ENCODE results near the gene TAGLN3.
A peak's percentile ranks its signal among the peaks of the same experiment; 100 is the strongest.

Gene TAGLN3

DNA sequence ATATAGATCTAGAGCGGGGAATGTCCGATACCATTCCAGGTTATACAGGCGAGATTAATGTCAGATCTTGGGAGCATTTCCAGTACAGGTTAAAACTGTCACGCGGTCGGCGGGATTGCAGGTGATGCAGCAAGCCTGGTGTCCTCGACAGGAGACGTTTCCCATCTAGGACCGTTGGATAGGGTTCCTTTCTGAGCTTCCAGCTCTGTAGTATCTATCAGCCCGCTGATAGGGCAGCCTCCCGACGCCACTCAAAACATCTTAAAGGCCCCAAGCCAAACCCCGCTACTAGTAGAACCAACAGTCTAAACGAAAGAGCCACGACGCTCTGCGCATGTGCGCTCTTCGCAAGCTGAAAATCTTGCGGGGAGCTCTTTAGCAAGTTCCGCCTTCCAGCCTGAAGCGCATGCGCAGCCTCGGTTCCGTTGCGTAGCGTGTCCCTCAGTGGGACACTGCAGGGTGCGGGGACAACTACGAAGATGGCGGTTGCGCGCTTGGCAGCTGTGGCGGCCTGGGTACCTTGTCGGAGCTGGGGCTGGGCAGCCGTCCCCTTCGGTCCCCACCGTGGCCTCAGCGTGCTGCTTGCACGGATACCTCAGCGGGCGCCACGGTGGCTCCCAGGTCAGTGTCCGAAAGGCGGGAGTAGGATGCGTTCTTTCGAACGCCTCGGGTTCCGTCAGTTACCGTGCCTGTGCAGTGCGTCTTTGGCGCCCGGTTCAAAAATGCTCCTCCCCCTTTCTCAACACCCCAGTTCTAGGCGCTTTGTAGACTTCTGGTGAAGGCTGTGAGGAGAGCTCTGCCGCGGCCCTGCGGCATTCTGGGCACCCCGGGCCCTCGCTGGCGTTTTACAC is 19.9 kb upstream of the TAGLN3 start, which contains the start of gene ABHD10:
TSS of gene ABHD10 (plus strand) at position 444 of the 851 bp plus-strand sequence. CDS start at position 480, 36 bp downstream.
- peak; percentile 93 for DNase-seq (ENCODE audit: low spot score)

DNA sequence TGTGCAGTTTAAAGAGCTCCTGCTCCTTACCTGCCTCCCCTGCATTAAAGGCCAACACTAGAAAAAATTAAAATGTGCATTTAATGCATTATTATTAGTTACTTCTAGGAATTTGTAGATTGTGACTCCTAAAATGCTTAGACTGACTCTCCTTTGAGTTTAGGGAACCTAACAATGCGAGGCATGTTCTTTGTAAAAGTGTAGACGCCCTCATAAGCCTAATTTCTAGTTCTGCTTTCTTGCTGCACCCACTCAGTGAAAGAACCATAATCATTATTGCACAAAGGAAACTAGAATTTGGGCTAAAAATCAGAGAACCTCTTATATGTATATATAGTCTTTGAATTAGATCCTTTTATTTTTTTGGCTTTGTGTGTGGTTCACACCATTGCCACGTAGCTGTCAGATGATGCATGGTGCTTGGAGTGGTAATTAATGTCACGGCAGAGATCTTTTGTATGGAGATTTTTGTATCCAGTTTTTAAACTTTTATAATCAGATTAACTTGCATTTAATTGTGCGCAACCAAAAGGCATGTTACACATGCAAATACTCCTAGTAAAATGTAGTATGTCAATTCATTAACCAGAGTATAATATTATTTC is 19.2 kb upstream of the TAGLN3 start:
- DNase-seq (ENCODE audit: low spot score) = peak; percentile 19

DNA sequence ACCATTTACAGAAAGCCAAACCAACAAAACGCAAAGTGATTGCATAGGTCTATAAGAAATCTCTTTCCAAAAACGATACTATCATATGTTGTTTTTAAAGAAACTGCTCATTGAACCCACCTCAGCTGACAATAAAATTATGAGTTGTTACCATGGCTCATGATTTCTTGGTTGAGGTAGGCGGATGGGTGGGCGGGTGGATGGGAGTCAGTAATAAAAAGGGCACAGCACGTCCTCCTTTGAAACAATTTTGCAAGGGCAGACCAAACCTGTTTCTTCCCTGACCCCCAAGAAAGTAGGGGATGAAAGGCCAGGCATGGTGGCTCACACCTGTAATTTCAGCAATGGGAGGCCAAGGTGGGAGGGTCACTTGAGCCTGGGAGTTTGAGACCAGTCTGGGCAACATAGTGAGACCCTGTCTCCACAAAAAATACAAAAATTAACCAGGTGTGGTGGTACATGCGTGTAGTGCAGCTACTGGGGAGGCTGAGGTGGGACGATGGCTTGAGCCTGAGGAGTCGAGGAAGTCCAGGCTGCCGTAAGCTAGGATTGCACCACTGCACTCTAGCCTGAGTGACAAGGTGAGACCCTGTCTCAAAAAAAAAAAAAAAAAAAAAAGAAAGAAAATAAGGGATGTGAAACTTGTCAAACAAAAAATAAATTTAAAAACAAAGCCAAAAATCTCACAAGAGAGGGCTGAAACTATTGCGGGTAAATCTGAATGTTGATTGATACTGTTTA is 17.8 kb upstream of the TAGLN3 start:
- no peak for DNase-seq (ENCODE audit: low spot score)

DNA sequence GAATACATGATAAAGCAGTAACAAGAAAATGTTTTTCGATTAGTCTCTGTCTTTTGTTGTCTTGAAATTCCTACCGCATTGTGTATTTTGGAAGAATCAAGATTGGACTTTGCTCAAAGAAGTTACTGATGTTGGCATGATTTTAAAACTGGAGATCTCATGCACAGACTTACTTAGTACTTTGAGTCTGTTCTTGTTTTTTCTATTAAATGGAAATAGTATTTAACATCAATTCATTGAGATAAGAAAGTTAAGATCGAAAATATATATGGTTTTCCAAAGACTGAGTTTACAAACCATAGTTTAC is 17.3 kb upstream of the TAGLN3 start:
- no peak for DNase-seq (ENCODE audit: low spot score)

GRCh38 chr3:111984636-111985298 is 14.0 kb upstream of the TAGLN3 start:
- no peak for DNase-seq (ENCODE audit: low spot score)

GRCh38 chr3:111986800-111987199 is 11.9 kb upstream of the TAGLN3 start:
- no peak for DNase-seq (ENCODE audit: low spot score)

DNA sequence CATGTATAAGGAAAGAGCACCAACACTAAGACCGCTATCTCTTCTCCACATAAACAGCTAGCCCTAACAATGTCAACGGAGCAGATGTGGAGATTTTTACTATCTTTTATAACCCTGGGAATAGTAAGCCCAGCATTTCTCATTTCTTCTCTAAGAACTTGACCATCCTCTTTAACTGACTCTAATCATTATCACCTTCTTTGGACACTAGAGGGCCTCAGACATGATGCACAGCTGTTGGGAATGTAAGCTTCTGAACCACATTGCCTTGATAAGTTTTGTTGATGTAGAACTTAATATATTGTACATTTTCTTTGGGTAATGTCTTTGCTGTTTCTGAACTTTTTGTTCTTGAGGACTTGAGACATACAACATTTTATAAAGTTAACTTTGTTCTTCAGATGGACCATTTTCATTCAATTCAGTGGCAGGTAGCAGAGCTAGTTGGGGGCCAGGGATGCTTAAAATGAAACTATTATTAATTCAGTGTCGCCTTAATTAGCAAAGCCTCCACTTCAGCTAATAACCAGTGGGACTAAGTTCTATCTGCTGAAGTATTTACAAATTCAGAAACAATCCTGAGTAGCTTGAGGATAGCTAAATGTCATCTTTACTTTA is 9.6 kb upstream of the TAGLN3 start:
- DNase-seq (ENCODE audit: low spot score) = peak; percentile 43

DNA sequence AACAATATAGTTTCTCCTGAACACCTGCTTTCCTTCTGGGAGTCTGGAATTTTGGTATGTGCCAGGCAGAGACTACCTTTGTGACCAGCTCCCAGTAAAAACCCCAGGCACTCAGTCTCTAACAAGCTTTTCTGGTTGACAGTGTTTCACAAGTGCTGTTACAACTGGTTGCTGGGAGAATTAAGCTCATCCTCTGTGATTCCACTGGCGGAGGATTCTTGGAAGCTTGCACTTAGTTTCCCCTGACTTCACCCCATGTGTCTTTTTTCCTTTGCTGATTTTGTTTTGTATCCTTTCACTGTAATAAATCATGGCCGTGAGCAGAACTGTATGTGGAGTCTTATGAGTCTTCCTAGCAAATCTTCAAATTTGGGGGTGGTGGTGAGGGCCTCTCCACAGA is 5.7 kb upstream of the TAGLN3 start:
- no peak for DNase-seq (ENCODE audit: low spot score)

DNA sequence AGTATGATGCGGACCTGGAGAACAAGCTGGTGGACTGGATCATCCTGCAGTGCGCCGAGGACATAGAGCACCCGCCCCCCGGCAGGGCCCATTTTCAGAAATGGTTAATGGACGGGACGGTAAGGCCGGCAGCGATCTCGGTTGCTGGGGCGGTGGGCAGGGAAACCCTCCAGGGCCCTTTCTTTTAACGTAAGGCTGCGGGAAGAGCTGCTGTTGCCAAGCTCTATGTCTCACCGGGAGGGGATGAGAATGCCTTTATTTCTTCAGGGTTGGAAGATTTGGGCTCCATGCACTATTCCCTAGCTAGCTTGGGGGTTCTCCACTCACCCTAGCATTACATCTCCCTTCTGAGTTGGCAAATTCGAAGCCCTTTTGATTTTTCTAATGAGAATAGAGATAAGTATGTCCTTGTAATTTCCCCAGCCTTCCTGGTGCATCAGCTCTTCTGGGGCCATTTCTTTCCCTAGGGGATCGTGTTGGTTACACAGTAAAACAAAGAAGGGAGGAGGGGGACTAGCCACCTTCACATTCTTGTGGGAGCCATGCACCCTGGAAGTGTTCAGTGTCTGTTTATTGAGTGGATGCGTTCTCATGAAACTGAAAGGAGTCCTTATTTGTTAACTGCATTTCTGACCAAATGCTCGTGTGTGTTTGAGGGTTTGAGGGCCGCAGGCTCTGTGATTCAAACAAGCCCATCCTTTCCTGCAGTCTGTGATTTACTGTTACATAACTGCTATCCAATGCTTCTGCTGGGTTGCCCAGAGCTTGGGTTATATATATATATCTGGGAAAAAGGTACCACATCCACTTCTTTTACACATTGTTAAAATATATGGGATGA is 982 bp downstream of the TAGLN3 start:
- DNase-seq (ENCODE audit: low spot score) = no peak

DNA sequence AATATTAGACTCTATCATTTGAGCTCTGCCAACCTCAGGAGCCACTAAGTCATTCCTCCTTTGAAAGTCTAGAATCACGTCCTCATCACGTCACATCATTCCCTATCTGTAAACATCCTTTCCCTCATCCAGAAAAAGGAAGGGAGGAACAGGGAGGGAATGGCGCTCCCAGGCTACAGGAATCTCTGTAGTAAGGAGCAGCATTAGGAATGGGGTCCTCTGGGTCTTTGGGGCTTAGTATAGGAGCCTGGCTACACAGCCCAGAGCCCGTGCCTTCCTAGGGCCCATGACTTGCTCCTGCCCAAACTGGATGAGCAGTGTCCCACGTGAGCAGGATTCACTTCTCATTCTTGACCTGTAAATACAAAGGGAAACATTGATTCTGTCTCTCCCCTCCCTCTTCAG is 1.6 kb downstream of the TAGLN3 start:
- DNase-seq (ENCODE audit: low spot score) = no peak

DNA sequence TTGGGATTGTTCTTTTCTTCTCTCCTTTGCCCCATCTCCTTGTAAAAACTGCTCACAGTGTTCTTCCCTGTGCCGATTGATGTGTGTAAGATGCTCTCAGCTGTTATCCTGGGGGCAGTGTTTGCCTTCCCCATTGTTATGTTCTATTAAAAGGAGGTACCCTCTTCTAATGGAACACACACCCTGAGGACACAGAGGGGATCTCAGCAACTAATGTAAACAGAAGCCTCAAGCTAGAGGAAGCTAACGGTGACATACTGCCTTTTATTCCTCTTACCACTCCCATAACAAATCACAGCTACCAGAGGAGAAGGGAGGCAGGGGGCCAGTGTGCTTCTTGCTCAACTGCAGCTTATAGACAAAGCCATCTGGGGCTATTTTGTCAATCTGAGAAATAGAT is 2.2 kb downstream of the TAGLN3 start:
- no peak for DNase-seq (ENCODE audit: low spot score)

- no peak for DNase-seq (ENCODE audit: low spot score)
Measured at GRCh38 chr3:112001526-112001925, 2.8 kb downstream of the TAGLN3 start.

DNA sequence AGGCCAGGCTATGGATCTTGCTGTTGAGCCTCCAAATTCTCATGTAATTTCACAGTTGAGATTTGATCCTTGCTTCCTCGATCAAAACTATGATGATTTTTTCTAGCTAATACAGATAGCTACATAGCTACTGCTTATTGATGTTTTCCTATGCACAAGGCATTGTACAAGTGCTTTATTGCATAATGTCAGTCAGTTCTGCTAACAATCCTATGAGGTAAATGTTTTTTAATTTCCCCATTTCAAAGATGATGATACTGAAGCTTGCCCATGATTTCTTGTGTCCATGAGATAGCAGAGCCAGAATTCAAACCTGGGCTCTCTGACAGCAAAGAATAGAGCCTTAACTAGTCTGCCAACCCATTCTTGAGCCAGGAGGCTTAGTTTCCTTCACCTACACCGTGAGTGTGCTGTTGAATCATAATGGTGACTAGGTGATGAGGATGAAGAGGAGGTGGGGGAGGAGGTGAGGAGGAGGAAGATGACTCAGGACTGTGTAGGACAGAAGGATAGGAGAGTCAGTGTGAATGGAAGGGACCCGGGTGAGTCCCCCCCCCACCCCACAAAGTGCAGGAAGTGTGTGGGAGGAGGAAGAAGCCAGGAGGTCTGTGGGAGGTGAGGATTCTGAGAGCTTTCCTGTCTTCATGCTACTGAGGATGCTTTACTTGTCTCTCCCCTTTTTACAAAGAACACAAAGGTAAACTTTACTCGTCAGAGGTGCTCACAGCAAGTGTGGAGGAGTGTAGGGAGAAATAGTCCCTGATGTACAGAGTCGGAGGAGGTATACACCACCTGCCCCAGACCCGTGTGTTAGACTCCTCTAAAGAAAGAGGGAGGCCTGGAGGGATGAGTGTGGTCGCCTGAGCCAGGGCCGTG is 3.6 kb downstream of the TAGLN3 start:
- DNase-seq (ENCODE audit: low spot score) = no peak

DNA sequence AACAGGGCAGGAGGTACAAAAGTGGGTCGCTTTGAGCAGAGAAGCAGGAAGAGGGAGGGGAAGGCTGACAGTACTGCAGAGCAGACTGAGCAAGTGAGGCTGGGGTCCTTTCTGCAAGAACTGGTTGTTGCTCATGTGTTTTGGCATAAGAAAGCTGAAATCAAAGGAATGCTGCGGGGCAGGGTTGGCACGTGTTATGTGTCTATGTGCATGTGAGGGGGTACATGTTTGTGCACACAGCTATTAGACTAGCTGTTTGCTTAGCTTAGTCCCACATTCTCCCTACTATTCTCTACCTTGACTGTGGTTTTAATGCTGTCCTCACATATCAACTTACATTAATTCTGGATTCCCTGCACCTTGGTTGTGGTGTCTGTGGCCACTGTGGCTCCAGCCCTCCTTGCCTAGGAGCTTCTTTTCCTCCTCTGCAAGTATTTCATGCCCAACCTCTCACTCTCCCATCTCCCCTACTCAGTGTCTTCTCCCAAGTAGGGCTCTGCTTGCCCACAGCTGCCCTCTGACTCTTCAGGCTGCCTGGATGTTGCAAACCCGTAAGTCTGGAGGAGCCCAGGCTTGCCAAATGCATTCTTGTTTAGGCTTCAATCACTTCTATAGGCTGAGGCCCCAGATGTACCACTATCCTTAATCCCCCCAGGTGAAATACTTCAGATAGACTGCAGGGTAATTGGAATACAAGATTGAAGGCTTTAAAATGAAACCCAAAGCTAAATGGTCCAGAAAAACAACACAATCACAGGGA is 4.8 kb downstream of the TAGLN3 start:
- DNase-seq (ENCODE audit: low spot score) = no peak

GRCh38 chr3:112004187-112004586 is 5.5 kb downstream of the TAGLN3 start:
- no peak for DNase-seq (ENCODE audit: low spot score)

DNA sequence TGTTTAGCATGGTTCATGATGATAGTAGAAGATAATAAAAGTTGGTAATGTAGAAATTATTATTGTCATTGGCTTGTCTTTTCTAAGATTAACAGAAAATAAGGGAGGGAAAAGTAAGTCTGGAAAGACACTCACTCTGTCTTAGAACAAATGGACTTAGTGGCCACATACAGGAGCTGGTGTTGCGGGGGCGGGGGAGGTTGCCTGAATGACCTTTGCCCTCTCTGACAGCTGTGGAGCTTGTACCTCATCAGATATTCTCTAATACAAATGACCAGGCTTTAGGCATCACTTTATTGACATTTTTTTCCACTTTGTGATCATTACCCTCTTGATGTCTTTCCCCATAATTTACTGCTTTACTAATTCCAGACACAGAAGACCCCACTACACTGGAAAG is 5.9 kb downstream of the TAGLN3 start:
- DNase-seq (ENCODE audit: low spot score) = no peak

DNA sequence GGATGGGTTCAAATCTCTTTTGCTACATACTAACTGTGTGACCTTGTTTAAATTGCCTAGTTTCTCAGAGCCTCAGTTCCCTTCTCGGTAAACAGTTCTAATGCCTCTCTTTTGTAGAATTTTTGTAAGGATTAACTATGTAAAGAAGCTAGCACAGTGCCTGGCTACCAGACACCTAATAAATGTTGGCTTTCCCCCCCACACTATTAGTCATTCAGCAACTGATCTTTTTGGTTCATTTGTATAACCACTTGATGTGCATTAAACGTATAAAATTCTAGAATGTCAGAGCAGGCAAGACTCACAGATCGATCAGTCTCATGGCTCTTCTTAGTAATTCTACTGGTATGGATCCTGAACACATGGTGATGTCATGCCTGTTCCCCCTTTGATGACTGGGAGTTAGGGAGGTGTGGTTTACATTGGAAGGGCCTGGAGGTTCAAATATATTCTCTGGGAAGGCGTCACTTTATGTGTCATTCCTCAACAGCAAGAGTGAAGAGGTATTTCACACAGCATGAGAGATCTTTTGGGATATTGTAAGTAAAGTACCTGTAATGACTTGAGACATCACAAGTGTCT is 6.5 kb downstream of the TAGLN3 start:
- no peak for DNase-seq (ENCODE audit: low spot score)

DNA sequence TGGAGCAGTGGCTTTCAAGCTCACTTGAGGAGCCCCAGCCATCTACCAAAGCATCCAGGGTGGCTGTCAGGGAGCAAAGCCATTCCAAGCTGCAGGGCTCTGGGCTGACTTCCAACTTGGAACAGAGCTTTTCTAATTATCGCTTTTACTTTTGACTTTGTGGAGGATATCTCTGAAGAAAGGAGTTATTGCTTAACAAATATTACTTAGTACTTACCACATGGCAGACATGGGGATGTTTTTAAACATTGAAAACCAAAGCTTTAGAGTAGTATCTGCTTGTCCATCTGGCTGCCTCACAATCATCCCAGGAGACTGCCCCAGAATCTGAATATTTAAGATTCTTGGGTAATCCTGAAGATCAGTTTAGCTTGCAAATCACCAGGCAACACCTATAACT is 8.9 kb downstream of the TAGLN3 start:
- DNase-seq (ENCODE audit: low spot score) = no peak

- DNase-seq (ENCODE audit: low spot score) = no peak
Measured at GRCh38 chr3:112009670-112010069, 10.9 kb downstream of the TAGLN3 start.
